H1 (cell line): Measurements from ENCODE around the gene PNRC1. TPM values are rescaled to one million over a fixed set of nuclear protein-coding genes. Genes with fewer than 3 reads are reported as not detected.

Experiments
- RNF2 ChIP-seq: fragments of 200-900, 300-1000 bp; sonication (generic); IDR thresholded peaks from 2 replicates; pipeline ENCODE4 v1.7.1; 2016; ENCODE audit warnings: borderline replicate concordance, low read depth, mild to moderate bottlenecking, antibody characterized with exemption, low read length; ENCODE audit not compliant: poor library complexity, severe bottlenecking; ENCODE audit errors: missing control alignments
- polyA plus RNA-seq, 7 experiments: library from polyadenylated mRNA; depleted of rRNA in 3 of 7; stranded (reverse) in 5 of 7; unstranded in 2 of 7; fragments of >200 nt in 5 of 7; fragments of 200-250 nt in 2 of 7; gene quantifications; 1 replicate in 5 of 7; 2 replicates in 1 of 7; 4 replicates in 1 of 7; pipeline versions ENCODE4 v1.2.1 to v1.2.3, GENCODE V29; 2011 to 2013; ENCODE audit warnings: missing spikeins in 2 of 7, mixed read lengths in 2 of 7
- total RNA-seq: library from RNA; stranded (reverse); fragmentation: NEBNext Ultra II Directional; extraction: Animal tissue kit (Norgen Biotek cat#: 25700); gene quantifications from 2 replicates; pipeline ENCODE4 v1.2.1, GENCODE V29; 2021

PNRC1 gene
- total and polyA plus RNA-seq, 2 of the 8 experiments (the other 6 are each of a cell fraction or from before 2014, with no cell fraction given): 6.3 to 48.5 TPM

- no peak for TF ChIP-seq RNF2
Observed at GRCh38 chr6:89069536-89070163, 10.9 kb upstream of the PNRC1 start (continued).
